ENCODE results near the gene KSR2.

GRCh38 chr12:117981267-117981666 lies 12.5 kb upstream of the KSR2 start:
- TF ChIP-seq CTCF (conservative IDR thresholded peaks at IDR 0.05; ENCODE audit: low read depth, low read length) (no peak), ELK1 (IDR thresholded peaks at IDR 0.05; ENCODE audit: borderline replicate concordance, low read depth, low read length) (no peak)

All from IMR-90 (cell line).